ENCODE results near the gene ZNF292.
"Not testable (repeated sequence)": the region's sequence is repeated elsewhere in the genome, so short reads cannot be mapped to it uniquely, and the experiment has no call there.

ZNF292 gene
- total RNA-seq: 152 to 280 (median 191) reads per million in 4 experiments

DNA sequence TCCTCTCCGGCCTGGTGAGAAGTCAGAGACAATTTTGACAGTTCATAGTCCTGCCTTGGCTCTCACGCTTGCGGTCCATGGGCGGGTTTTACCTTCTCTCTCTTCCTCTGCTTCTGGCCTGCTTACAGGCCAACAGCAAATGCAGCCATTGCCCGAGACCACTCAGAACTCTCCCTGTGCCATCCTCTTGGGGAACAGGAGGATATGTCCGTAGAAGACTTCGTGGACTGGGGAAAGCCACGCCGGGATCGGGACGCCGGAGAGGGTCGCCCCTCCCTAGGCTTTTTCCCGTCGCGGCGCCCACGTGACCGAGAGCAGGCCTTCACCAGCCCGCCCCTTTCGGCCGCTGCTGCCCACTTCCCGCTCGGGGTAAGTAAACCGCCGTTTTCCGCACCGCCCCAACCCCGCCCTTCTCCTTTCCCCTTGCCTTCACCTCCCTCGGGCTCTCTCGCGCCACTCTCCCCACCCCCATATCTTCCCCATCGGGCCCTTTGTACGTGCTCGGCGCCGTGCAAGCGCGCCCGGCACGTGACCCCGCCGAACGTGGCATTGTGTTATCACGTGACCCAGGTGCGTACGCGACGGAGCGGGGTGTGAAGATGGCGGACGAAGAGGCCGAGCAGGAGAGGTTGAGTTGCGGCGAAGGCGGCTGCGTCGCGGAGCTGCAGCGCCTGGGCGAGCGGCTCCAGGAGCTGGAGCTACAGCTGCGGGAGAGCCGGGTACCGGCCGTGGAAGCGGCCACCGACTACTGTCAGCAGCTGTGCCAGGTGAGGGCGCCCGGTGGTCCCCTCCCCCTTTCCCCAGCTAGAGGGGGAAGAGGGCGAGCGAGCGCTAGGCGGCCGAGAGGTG, at the start of gene ZNF292:
Gene ZNF292 (plus strand): TSS at position 573 of the 849 bp plus-strand sequence. CDS start 27 bp downstream, at position 600.
- peak; percentile 89 for DNase-seq

DNA sequence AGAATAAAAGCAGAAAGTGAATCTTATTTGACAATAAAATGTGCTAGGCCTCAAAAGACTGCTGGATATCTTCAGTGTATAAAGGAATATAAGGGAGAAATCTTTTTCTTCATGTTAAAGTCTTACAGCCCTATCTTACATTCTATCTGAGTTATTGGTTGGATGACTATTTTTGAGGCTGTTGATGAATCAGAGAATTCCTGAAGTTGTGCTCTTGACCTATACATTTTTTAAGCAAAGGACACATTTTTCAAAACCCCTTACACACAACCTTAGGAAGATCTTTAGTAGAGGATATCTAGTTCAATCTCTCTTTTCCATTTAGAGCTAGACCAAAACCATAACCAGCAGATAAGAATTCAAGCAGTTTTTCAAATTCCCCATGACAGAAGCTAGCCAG, 49.5 kb upstream of the ZNF292 start:
- DNase-seq: no peak

DNA sequence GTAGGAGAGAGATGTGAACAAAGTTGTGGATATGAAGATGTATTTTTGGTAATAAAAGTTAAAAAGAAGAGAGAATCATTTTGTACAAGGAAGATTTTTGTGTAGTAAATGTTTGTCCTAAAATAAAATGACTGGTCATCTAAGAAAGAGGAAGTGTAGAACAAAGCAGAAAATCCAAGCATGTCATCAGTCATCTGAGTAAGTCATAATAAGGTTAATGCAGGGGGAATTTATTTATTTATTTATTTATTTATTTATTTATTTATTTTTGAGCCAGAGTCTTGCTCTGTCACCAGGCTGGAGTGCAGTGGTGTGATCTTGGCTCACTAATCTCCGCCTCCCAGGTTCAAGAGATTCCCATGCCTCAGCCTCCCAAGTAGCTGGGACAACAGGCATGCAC, 44.7 kb upstream of the ZNF292 start:
- DNase-seq: no peak

DNA sequence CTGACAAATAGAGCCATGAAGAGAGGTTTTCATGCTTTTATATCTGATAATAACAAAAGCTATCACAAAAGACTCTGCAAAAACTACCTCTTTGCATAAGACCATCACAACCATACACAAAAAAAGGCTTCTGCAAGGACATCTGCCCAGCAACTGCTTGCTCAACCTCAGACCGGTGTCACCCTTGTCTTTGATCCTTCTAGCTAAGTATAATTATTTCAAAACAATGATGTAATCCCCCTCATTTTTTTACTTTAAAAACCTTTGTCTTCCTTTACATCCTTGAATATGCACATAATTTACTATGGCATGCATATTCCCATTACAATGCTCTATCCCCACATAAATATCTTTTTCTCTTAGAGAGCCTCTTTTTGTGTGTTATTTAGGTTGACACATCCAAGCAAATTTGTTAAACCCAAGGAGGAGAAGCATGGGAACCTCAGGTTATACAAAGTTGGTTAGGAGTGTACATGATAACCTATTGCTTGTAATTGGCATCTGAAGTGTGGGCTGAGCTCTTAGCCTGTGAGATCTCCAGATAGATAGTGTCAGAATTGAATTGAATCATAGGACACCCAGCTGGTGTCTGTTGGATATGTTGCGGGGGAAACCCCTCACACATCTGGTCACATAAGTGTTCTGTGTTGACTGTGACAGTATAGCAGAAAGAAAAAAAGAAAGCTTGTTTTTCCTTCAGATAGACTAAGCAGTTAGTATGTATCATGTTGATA, 39.8 kb upstream of the ZNF292 start:
- no peak for DNase-seq

DNA sequence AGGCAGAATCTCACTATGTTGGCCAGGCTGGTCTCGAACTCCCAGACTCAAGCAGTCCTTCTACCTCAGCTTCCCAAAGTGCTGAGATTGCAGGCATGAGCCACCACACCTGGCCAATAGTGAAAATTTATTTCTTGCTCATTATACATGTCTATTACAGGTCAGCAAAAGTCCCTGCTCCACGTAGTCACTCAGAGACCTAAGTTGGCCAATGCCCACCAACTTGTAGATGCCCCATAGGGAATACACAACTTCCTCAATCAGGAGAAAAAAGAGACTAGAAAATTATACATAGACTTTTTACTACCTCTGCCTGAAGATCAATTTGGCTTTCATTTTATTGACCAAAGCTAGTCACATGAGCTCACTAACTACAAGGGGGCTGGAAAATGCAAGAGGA, 38.4 kb upstream of the ZNF292 start:
- DNase-seq: no peak

DNA sequence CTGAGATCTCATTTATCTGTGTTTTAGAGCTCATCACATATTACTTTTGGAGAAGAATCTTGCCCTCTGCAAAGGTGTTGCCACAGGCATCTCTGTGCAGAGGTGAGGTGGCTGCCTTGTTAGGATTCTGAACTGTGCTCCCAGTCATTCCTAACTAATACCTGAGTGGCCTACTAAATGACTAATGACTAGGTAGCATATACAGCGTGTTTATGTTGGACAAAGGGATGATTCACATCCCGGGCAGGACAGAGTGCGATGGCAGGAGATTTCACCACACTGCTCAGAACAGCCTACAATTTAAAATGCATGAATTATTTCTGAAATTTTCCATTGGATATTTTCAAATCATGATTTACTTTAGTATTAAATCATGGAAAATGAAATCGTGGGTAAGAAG, 37.3 kb upstream of the ZNF292 start:
- DNase-seq: no peak

DNA sequence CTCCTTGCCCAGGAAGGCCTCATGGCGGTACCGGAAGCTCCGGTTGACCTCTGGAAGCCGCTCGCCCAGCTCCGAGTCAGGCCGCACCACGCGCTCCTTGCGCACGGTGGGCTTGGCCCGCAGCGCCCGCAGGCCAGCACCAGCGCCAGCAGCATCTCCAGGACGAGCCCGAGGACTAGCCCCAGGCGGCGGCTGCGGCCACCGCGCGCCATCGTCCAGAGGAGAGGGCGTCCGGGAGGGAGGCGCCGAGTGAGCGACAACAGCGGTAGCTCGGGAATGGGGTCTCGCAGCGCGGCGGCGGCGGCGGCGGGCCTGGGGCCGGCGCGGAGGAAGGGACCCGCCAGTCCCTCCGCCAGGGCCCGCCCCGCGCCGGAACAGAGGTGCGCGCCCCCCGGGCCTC, 32.9 kb upstream of the ZNF292 start:
- DNase-seq: no peak

DNA sequence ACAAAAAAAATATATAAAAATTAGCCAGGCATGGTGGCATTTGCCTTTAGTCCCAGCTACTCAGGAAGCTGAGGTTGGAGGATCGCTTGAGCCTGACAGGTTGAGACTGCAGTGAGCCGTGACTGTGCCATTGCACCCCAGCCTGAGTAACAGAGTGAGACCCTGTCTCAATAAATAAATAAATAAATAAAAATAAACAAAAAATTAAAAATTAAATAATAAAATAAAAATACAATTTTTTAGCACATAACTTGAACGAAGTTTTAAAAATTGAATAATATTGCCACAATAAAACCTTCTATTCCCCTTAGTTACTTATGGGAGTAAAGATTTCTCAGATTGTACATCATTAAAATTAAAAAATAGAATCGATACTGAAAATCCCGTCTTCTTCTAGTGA, 31.3 kb upstream of the ZNF292 start:
- no peak for DNase-seq

DNA sequence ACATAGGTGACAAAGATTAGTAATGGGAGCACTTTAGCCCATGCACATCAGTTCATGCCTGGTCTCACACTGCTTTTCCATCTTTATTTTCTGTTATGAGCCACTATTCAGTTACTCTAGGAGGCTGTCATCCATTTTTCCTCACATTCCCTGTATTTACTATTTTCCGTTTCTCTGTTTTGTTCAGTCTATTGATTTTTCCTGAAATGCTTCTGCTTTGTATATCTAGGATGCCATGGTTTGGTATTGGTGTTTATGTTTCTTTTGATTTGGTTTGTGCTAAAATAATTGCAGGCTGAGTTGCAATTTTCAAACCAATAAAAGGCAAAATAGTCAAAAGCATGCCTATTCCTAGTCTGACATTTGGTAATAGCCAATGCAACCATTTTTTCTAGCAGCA, 28.9 kb upstream of the ZNF292 start:
- no peak for DNase-seq

DNA sequence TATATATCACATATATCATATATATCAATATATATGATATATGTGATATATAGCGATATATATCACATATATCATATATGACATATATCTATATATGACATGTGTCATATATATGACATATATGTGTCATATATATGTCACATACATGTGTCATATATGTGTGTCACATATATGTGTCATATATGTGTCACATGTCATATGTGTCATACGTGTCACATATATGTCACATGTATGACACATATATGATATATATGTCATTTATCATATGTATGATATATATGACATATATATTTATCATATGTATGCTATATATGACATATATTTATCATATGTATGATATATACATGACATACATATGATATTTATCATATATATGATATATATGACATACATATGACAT, 27.6 kb upstream of the ZNF292 start:
- DNase-seq: no peak

DNA sequence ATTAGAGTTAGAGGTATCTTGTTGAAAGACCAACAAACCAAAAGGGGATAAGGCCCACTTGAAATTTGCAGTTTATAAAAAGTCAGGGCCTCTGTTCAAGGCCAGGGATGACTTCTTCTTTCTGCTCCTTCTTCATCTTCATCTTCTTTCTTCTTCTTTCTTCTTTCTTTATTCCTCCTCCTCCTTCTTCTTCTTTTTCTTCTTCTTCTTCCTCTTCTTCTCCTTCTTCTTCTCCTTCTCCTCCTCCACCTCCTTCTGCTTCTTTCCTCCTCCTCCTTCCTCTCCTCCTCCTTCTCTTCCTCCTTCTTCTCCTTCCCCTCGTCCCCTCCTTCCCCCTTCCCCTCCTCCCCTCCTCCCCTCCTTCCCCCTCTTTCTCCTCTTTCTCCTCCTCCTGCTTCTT, 18.4 kb upstream of the ZNF292 start:
- DNase-seq: no peak

DNA sequence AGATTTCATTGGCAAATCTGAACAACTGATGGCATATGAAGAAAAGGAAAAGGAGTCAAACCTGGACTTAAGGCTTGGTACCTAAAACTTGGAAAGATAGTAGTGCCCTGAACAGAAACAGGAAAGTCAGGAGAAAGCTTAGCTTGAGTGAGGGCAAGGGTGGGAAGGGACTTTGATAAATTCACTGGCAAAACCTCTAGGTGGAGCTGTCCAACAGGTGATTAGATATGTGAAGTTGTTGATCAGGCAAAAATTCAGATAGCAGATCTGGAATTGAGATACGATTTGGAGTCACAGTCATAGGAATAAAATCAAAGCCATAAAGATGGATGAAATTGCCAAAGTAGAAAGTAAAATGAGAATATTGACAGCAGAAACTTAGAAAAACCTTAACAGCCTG, 16.1 kb upstream of the ZNF292 start:
- DNase-seq: peak; percentile 10

DNA sequence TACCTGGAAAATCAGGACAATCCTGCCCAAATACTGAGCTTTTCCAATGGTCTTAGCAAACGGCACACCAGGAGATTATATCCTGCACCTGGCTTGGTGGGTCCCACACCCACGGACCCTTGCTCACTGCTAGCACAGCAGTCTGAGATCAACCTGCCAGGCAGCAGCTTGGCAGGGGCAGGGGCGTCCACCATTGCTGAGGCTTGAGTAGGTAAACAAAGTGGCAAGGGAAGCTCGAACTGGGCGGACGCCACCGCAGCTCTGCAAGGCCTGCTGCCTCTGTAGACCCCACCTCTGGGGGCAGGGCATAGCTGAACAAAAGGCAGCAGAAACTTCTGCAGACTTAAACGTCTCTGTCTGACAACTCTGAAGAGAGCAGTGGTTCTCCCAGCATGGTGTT, 15.4 kb upstream of the ZNF292 start:
- DNase-seq: not testable (repeated sequence)

DNA sequence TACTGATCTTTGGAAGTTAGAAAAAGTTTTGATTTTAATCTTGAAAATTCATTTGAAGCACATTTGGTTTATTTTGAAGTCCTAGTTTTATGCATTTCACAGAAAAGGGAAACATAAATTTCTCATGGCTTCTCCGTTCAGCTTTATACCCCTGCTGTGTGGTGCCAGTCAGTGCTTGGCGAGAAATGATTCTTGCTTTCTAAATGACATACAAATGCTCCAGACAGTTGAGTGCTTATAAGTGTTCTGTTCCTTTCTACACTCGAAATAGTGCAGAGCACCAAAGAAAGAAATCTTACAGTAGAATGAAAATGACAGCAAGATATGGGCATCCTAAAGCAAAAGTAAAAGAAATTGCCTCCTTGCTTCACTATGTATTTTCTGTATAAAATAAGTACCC, 9.0 kb upstream of the ZNF292 start:
- DNase-seq: no peak

DNA sequence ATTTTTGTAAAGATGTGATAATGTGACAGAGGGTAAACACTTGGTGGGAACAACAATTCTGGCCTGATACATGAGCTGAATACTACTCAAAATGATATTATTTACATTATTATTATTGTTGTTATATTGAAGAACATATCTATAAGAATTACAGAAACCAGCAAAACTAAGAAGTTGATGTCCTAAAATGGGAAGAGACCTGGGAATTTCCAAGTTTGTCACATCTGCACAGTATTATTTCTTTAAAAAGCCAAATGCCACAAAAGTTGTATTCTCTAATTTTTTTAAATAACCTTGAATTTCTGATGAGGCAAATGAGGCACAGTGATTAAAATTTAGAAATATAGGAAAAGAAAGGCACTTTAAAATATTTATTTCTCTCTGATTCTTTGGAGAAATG, 5.0 kb upstream of the ZNF292 start:
- DNase-seq: no peak

DNA sequence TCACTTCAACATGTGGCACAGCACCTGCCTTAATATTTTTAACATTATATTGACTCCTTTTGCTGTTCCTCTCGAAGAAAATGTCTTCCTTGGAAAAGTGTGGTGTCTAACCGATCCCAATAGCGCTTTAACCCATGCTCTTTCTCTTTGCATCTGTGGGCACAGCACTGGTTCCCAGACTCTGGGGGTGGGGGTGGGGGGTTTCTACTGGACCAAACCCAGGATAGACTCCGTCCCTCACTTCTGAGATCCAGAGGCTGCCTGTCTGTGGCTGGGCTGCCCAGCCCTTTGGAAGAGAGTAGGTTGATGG, 3.9 kb upstream of the ZNF292 start:
- no peak for DNase-seq

DNA sequence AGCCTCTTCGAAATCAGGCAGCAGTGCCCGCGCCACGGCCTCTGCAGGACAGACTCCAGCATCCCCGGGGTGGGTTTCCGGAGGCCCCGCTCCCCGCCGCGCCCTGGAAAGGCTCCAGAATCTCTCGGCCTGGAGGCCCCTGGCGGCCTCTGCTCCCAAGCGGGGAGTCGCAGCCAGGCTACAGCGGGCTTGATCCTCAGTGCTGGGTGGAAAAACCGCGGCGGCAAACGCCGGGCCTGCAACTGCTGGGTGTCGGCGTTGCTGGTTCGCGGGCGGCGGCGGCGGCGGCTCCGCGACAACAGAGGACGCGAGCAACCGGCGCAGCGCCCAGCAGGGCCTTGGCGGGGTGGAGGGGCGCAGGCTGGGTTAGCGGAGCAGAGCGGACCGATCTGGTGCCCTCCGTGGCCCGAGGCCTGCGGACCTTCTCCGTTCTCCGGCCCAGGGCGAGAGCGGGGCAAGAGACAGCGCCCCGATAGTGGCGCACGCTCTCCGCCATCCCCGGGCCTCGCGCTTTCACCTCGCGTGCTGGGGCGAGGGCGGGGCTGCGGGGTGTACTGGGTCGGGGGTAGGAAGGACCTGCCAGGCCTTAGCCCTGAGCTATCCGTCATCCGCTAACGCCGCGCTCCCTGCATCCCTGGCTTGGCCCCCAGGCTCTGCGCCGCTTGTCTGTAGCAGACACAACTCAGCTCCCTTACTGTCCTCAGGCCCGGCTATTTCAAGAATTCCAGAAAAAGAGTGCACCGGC, 3.4 kb upstream of the ZNF292 start:
- DNase-seq: peak; percentile 32

DNA sequence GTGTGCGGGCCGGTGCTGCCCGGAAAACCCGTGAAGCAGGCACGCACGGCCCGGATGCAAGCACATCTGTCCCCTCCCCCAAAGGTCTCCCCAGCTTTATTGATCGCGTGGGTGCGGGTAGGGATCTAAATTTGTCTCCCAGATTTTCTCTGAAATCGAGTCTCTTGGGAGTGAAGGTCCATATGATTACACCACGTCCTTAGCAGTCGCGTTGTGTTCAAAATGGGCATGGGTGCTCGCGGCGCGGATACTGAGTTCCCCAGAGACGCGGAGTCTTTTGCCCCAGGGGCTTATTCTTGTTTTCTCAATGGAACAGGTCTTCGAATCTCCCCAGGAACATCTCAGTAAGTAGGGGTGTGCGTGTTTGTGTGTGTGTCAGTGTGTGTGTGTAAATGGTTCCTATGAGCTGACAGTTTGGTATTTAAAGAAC, 2.8 kb upstream of the ZNF292 start:
- DNase-seq: no peak

DNA sequence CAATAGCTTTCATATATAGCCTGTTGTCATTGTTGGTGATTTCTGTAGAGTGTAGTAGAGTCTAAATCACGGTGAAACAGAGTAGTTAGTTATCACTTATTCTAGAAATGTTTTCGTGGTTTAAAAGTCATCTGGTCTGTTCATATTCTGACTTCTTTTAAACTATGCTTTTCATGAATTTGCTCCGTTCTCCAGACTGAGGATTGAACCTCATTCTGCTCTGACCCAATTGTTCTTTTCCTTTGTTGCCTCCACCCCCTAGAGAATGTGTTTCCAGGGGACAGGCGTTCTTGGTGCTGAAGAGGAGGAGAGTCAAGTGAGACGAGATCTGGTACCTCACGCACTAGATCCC, 748 bp upstream of the ZNF292 start:
- no peak for DNase-seq

DNA sequence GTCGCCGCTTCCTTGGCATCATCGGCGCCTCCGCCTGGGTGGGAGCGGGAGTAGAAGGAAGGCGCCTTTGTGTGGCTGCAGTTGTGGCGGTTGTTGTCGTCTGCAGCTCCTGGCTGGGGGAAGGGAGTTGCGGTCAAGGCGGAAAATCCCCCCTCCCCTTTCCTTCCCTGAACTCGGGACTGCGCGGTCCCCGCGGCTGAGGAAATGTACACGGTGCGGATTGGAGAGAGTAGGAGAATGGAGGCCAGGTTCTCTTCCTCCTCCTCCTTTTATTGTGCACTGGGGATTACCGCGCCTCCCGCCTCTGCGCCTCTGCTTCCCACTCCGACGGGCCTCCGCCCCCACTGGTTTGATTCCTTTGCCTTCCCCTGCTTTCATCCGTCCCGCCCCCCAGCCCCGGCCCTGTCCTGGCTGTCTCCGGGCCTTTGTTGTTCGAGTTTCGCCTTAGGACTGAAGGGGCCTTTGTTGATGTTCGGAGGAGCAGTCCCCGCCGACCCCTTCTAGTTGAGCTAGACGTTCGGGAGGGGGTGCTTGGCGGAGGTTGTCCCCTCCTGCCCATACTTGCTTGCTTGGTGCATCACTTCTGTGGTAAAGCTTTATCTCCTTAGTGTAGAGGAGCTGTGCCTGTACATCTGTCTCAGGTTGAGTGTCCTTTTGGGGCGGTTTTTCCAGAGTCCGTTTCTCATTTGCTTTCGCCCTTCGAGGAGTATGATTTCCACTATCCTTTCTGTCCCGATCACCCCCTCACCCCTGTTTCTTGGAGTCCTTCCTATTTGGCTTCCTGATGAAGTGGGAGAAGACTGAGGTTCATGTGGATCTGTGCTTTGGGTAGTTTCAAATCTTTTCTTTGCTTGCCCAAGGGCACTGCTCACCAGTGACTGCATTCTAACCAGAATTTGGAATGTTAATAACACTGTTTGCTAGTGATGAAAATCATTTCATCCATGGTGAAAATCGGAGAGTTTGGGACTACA, 764 bp downstream of the ZNF292 start:
- DNase-seq: peak; percentile 65

DNA sequence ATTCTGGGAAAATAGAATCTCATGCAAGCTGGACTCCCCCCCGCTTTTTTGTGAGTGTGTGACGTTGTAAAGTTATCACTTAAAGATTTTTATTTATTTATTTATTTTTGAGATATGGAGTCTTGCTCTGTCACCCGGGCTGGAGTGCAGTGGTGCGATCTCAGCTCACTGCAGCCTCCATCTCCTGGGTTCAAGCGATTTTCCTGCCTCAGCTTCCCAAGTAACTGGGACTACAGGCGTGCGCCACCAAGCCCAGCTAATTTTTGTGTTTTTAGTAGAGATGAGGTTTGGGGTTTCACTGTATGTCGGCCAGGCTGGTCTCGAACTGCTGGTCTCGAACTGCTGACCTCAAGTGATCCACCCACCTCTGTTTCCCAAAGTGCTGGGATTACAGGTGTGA, 2.2 kb downstream of the ZNF292 start:
- not testable (repeated sequence) for DNase-seq

DNA sequence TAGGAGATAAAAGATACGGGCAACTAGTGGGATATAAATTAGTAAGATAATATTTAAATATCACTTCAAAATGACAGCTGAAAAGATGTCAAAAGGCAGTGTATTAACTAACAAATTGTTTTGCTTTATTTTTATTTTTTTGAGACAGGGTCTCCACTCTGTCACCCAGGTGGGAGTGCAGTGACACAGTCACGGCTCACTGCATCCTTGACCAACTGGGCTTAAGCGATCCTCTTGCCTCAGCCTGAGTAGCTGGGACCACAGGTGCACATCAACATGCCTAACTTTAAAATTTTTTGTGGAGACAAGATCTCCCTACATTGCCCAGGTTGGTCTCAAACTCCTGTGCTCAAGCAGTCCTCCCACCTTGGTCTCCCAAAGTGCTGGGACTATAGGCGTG, 5.9 kb downstream of the ZNF292 start:
- no peak for DNase-seq

DNA sequence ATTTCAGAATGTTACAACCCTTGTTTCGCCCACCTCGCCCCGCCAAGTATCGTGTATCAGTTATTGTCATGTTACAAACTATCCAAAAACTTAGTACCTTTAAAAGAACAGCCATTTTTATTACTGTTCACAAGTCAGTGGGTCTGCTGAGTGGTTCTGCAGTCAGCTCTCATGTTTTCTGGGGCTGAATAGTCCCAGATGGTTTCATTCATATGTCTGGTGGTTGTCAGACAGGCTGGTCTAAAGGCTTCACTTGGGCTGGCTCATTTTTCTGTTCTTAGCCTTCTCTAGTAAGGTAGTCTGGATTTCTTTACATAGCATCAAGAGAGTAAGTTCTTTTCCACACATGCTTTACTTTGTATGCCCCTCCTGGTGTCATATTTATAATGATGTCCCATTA, 8.6 kb downstream of the ZNF292 start:
- DNase-seq: no peak
